ENCODE measurements around the gene TMEM132D. TPM values are rescaled to one million over a fixed set of nuclear protein-coding genes. Genes with fewer than 3 reads are reported as not detected.

TMEM132D gene
- polyA plus RNA-seq, 1 donor from 2014 or later, result 1.3 TPM

DNA sequence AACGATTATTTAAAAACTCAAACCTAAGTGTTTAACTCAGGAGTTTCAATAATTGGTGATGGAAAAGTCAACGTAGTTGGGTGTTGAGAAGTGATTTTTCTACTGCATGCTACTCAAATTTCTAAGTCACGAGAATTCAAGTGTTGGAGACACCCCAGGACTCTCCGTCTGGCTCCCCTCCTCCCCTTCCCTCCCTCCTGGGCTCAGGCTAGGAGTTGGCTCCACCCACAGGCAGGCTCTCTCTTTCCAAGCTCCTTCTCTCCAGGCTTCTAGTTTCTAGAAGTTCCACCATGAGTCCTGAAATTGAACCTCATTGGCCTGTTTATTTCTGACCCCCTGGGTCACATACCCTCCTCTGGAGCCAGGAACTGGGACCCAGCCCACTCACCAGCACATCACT, 73.0 kb downstream of the TMEM132D start:
- Histone ChIP-seq H2AFZ (ENCODE audit: low read depth, low read length) (no peak overlapping the region), H4K20me1 (ENCODE audit: insufficient read depth) (no peaks in the 10 kb centered on the region), H3K4me2 (ENCODE audit: low read length) (no peak overlapping the region), H3K36me3 (ENCODE audit: insufficient read depth, low read length) (no peaks in the 10 kb centered on the region), H3K9me3 (ENCODE audit: low read length) (no peaks in the 10 kb centered on the region), H3F3A (ENCODE audit: insufficient read depth, low read length, poor library complexity, severe bottlenecking) (no peaks in the 10 kb centered on the region), H3K27ac (ENCODE audit: low read length) (no peak overlapping the region), H3K4me3 (ENCODE audit: low read length) (no peak overlapping the region), H3K79me2 (replicated peaks; ENCODE audit: insufficient read depth, low read length) (no peaks in the 10 kb centered on the region), H3K9ac (ENCODE audit: low read length) (no peak overlapping the region), H3K9me2 (ENCODE audit: insufficient read depth, low read length) (no peaks in the 10 kb centered on the region), H3K27me3 (ENCODE audit: insufficient read depth, low read depth, low read length) (no peaks in the 10 kb centered on the region)
- no peak for TF ChIP-seq POLR2AphosphoS5 (IDR thresholded peaks at IDR 0.05)
- TF ChIP-seq RAD21 (conservative IDR thresholded peaks at IDR 0.05), result no peak
- no peak for TF ChIP-seq TAF1 (IDR thresholded peaks at IDR 0.05; ENCODE audit: low read depth)

DNA sequence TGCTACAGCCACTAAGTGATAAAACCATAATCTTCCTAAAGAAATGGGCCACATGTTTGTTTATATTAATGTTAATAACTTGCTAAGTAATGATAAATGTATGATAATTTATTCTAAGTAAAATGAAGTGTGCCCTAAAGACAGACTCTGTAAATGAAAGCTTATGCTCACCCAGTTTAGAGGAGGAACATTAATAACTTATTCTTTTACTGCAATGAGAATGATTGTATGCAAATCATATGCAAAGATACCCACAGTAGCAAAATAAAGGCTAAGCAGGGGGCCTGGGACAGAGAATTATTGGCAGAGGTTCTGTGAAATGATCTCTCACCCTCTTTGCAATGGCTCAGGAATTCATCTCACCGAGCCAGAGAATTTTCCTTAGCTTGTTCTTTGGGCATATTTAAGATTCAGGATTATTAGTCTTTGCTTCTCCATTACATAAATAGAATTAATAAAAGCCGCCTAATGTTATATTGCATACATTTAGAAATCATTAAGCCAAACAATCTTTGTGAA, 75.9 kb downstream of the TMEM132D start:
- no peak overlapping the region for H3K27ac ChIP-seq (ENCODE audit: low read length)
- H2AFZ ChIP-seq (ENCODE audit: low read depth, low read length), result no peak overlapping the region
- H3K36me3 ChIP-seq (ENCODE audit: insufficient read depth, low read length), result no peaks in the 10 kb centered on the region
- H3K9me3 ChIP-seq (ENCODE audit: low read length), result no peaks in the 10 kb centered on the region
- no peak overlapping the region for H3K4me2 ChIP-seq (ENCODE audit: low read length)
- no peaks in the 10 kb centered on the region for H4K20me1 ChIP-seq (ENCODE audit: insufficient read depth)
- H3K4me3 ChIP-seq (ENCODE audit: low read length), result no peak overlapping the region
- no peaks in the 10 kb centered on the region for H3F3A ChIP-seq (ENCODE audit: insufficient read depth, low read length, poor library complexity, severe bottlenecking)
- no peak for TF ChIP-seq TAF1 (IDR thresholded peaks at IDR 0.05; ENCODE audit: low read depth)
- no peak for TF ChIP-seq EZH2 (IDR thresholded peaks at IDR 0.05; ENCODE audit: borderline replicate concordance, insufficient read depth, low read length, poor library complexity, severe bottlenecking)
- no peak for TF ChIP-seq RAD21 (conservative IDR thresholded peaks at IDR 0.05)
- no peak for TF ChIP-seq EP300 (conservative IDR thresholded peaks at IDR 0.05; ENCODE audit: poor library complexity, severe bottlenecking)
- no peak for TF ChIP-seq MXI1 (conservative IDR thresholded peaks at IDR 0.05; ENCODE audit: poor library complexity, severe bottlenecking)
- no peak for TF ChIP-seq SMC3 (conservative IDR thresholded peaks at IDR 0.05; ENCODE audit: poor library complexity)
- TF ChIP-seq, protein P1, sequence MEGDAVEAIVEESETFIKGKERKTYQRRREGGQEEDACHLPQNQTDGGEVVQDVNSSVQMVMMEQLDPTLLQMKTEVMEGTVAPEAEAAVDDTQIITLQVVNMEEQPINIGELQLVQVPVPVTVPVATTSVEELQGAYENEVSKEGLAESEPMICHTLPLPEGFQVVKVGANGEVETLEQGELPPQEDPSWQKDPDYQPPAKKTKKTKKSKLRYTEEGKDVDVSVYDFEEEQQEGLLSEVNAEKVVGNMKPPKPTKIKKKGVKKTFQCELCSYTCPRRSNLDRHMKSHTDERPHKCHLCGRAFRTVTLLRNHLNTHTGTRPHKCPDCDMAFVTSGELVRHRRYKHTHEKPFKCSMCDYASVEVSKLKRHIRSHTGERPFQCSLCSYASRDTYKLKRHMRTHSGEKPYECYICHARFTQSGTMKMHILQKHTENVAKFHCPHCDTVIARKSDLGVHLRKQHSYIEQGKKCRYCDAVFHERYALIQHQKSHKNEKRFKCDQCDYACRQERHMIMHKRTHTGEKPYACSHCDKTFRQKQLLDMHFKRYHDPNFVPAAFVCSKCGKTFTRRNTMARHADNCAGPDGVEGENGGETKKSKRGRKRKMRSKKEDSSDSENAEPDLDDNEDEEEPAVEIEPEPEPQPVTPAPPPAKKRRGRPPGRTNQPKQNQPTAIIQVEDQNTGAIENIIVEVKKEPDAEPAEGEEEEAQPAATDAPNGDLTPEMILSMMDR (IDR thresholded peaks at IDR 0.05; ENCODE audit: poor library complexity, severe bottlenecking), result no peak
- TF ChIP-seq, protein P2, sequence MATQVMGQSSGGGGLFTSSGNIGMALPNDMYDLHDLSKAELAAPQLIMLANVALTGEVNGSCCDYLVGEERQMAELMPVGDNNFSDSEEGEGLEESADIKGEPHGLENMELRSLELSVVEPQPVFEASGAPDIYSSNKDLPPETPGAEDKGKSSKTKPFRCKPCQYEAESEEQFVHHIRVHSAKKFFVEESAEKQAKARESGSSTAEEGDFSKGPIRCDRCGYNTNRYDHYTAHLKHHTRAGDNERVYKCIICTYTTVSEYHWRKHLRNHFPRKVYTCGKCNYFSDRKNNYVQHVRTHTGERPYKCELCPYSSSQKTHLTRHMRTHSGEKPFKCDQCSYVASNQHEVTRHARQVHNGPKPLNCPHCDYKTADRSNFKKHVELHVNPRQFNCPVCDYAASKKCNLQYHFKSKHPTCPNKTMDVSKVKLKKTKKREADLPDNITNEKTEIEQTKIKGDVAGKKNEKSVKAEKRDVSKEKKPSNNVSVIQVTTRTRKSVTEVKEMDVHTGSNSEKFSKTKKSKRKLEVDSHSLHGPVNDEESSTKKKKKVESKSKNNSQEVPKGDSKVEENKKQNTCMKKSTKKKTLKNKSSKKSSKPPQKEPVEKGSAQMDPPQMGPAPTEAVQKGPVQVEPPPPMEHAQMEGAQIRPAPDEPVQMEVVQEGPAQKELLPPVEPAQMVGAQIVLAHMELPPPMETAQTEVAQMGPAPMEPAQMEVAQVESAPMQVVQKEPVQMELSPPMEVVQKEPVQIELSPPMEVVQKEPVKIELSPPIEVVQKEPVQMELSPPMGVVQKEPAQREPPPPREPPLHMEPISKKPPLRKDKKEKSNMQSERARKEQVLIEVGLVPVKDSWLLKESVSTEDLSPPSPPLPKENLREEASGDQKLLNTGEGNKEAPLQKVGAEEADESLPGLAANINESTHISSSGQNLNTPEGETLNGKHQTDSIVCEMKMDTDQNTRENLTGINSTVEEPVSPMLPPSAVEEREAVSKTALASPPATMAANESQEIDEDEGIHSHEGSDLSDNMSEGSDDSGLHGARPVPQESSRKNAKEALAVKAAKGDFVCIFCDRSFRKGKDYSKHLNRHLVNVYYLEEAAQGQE (IDR thresholded peaks at IDR 0.05; ENCODE audit: borderline replicate concordance), result no peak
- no peak for TF ChIP-seq POLR2AphosphoS5 (IDR thresholded peaks at IDR 0.05)
- H3K9ac ChIP-seq (ENCODE audit: low read length), result no peak overlapping the region
- no peaks in the 10 kb centered on the region for H3K9me2 ChIP-seq (ENCODE audit: insufficient read depth, low read length)
- H3K79me2 ChIP-seq (replicated peaks; ENCODE audit: insufficient read depth, low read length), result no peaks in the 10 kb centered on the region
- no peaks in the 10 kb centered on the region for H3K27me3 ChIP-seq (ENCODE audit: insufficient read depth, low read depth, low read length)

Measured in neural cell (in vitro differentiated cells).